Measurements from ENCODE around the gene EXOC3L1.

The EXOC3L1 gene

GRCh38 chr16:67201411-67202345 is 11.7 kb upstream of the EXOC3L1 start:
- H3K4me3 ChIP-seq (ENCODE audit: low read depth, low read length) = no peak overlapping the region
- TF ChIP-seq CTCF (IDR thresholded peaks at IDR 0.05; ENCODE audit: borderline replicate concordance, insufficient read depth, low read depth, low read length) = no peak

GRCh38 chr16:67200491-67200890 is 10.6 kb upstream of the EXOC3L1 start:
- TF ChIP-seq CTCF (IDR thresholded peaks at IDR 0.05; ENCODE audit: borderline replicate concordance, insufficient read depth, low read depth, low read length) = no peak
- no peak overlapping the region for H3K4me3 ChIP-seq (ENCODE audit: low read depth, low read length)

- no peak for TF ChIP-seq CTCF (IDR thresholded peaks at IDR 0.05; ENCODE audit: borderline replicate concordance, insufficient read depth, low read depth, low read length)
- H3K4me3 ChIP-seq (ENCODE audit: low read depth, low read length) = no peak overlapping the region
Observed at GRCh38 chr16:67199808-67200198, 9.9 kb upstream of the EXOC3L1 start.

- TF ChIP-seq CTCF (IDR thresholded peaks at IDR 0.05; ENCODE audit: borderline replicate concordance, insufficient read depth, low read depth, low read length) = 0 out of 2 replicates have a peak, but pooled peaks have one; percentile 19
- H3K4me3 ChIP-seq (ENCODE audit: low read depth, low read length) = no peak within 1 kb of the TSS
Observed at GRCh38 chr16:67199011-67199807, 9.3 kb upstream of the EXOC3L1 start, which contains the start of gene ELMO3. ELMO3 (plus strand) TSS chr16:67199131; CDS start chr16:67199327, 196 bp downstream.

DNA sequence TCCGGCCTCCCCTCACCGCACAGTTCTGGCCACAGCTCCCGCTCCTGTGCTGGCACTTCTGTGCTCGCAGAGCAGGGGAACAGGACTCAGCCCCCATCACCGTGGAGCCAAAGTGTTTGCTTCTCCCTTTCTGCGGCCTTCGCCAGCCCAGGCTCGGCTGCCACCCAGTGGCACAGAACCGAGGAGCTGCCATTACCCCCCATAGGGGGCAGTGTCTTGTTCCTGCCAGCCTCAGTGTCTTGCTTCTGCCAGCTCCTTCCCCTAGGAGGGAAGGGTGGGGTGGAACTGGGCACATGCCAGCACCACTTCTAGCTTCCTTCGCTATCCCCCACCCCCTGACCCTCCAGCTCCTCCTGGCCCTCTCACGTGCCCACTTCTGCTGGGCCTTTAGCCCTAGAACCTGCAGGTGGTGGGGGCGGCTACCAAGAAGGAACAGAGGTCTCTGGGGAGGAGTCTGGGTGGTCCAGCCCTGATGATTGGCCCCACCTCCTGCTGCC is 8.3 kb upstream of the EXOC3L1 start:
- H3K4me3 ChIP-seq (ENCODE audit: low read depth, low read length) = no peak overlapping the region
- TF ChIP-seq CTCF (IDR thresholded peaks at IDR 0.05; ENCODE audit: borderline replicate concordance, insufficient read depth, low read depth, low read length) = peak; percentile 56; the same call in 1 of the 2 replicates

DNA sequence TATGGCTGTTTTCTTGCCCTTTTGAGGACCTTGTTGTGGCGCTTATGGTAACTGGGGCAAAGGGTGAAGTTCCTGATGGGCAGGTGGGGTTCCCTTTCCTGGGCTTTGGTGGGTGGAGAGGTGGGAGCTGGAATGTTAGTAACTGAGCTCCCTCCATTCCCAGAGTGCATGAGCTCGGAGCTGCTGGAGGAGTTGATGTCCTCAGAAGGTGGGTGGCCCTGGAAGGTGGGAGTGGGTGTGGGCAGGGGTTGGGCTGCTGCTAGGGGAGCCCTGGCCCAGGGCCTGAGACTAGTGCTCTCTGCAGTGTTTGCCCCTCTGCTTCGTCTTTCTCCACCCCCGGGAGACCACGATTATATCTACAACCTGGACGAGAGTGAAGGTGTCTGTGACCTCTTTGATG is 7.8 kb upstream of the EXOC3L1 start:
- no peak for TF ChIP-seq CTCF (IDR thresholded peaks at IDR 0.05; ENCODE audit: borderline replicate concordance, insufficient read depth, low read depth, low read length)
- no peak overlapping the region for H3K4me3 ChIP-seq (ENCODE audit: low read depth, low read length)

All from GM12875 (cell line).